K562 (cell line): ENCODE results near the gene CDK5RAP3. TPM values are rescaled to one million over a fixed set of nuclear protein-coding genes. Genes with fewer than 3 reads are reported as not detected.

Source experiments
- ATAC-seq: fragments of 200-7000 bp; cut with Tn5 transposase; 3 replicates; pipeline ENCODE4 v1.9.1; 2020; ENCODE audit warnings: moderate library complexity
- BruUV-seq: library from RNA; stranded (reverse); fragments of 400-500 nt; replicated peaks from 2 replicates; lab custom pipeline; 2021; lab: Mats Ljungman, UMichigan
- CTCF ChIA-PET: fragments of 300-600 bp; formaldehyde crosslinking; extraction: SDS; loops from one replicate; lab custom pipeline; 2021; ENCODE audit warnings: low intra/inter-chr PET ratio; lab: Yijun Ruan, JAX
- POLR2A ChIA-PET: fragments of 300-600, 350-650 bp; sonication (Branson Sonifier 250); formaldehyde crosslinking; extraction: SDS; loops from one replicate; lab custom pipeline; 2021; ENCODE audit warnings: antibody characterized with exemption, inconsistent platforms; lab: Yijun Ruan, JAX
- DNase-seq, 4 experiments: peaks; one replicate each; pipeline versions ENCODE4 v3.0.0 to v3.0.0-alpha.2; 2011 to 2018; ENCODE audit warnings: low spot score in 3 of 4, mixed read lengths in 3 of 4; ENCODE audit errors: extremely low read depth in 1 of 4
- FAIRE-seq: peaks from 2 replicates; lab custom pipeline; 2011; peaks lifted over from hg19 to GRCh38; lab: Jason Lieb, UNC
- H2AFZ ChIP-seq: 2 replicates; pipeline ENCODE4 v1.6.0; 2011; ENCODE audit warnings: low read depth, low read length, control low read depth, inconsistent platforms
- H3K27ac ChIP-seq: fragments of 200-600 bp; 3 replicates; pipeline ENCODE4 v1.8.0; 2011; ENCODE audit warnings: low read depth, mild to moderate bottlenecking, control low read depth, inconsistent platforms, low read length, moderate library complexity, mixed read lengths; ENCODE audit errors: extremely low read depth
- H3K27me3 ChIP-seq, 2 experiments: fragments of 300-600 bp in 1 of 2; 2 replicates in 1 of 2; 3 replicates in 1 of 2; pipeline versions ENCODE4 v1.6.0 to v1.8.0; 2011; ENCODE audit warnings: inconsistent platforms in 2 of 2, low read length in 2 of 2, mild to moderate bottlenecking in 1 of 2, mixed read lengths in 1 of 2, moderate library complexity in 1 of 2; ENCODE audit not compliant: control insufficient read depth in 2 of 2, insufficient read depth in 2 of 2
- H3K36me3 ChIP-seq: fragments of 300-600 bp; 3 replicates; pipeline ENCODE4 v1.8.0; 2011; ENCODE audit warnings: mild to moderate bottlenecking, low read length, inconsistent platforms; ENCODE audit not compliant: control insufficient read depth, insufficient read depth
- H3K4me1 ChIP-seq, 2 experiments: fragments of 200-600 bp in 1 of 2; replicated peaks in 1 of 2; 2 replicates in 1 of 2; 3 replicates in 1 of 2; pipeline versions ENCODE4 v1.5.1 to v1.8.0; 2011; ENCODE audit warnings: inconsistent platforms in 2 of 2, low read length in 2 of 2, mild to moderate bottlenecking in 1 of 2, mixed read lengths in 1 of 2, moderate library complexity in 1 of 2; ENCODE audit not compliant: control insufficient read depth in 2 of 2, insufficient read depth in 2 of 2
- H3K4me2 ChIP-seq: 2 replicates; pipeline ENCODE4 v1.6.1; 2011; ENCODE audit warnings: low read length, control low read depth, inconsistent platforms, mixed read lengths; ENCODE audit not compliant: insufficient read depth
- H3K4me3 ChIP-seq: fragments of 200-600 bp; sonication (generic), shearing (Covaris generic); 2 replicates; pipeline ENCODE4 v1.5.1; 2016; ENCODE audit warnings: control low read depth, inconsistent platforms
- H3K79me2 ChIP-seq: fragments of 200-600 bp; 3 replicates; pipeline ENCODE4 v1.8.0; 2011; ENCODE audit warnings: low read length, inconsistent platforms; ENCODE audit not compliant: control insufficient read depth, insufficient read depth
- H3K9ac ChIP-seq, 2 experiments: 2 replicates each; pipeline versions ENCODE4 v1.6.0 to v1.6.1; 2011; ENCODE audit warnings: low read depth in 2 of 2, low read length in 2 of 2, control low read depth in 1 of 2, inconsistent platforms in 1 of 2, mild to moderate bottlenecking in 1 of 2, mixed read lengths in 1 of 2; ENCODE audit not compliant: insufficient read depth in 1 of 2
- H3K9me1 ChIP-seq: one replicate; pipeline ENCODE4 v1.6.0; 2011; ENCODE audit warnings: inconsistent platforms, mild to moderate bottlenecking, low read length, moderate library complexity; ENCODE audit not compliant: control insufficient read depth, insufficient read depth
- H3K9me3 ChIP-seq: replicated peaks from 2 replicates; pipeline ENCODE4 v1.5.1; 2011; ENCODE audit warnings: low read depth, low read length, inconsistent platforms; ENCODE audit not compliant: control insufficient read depth, insufficient read depth
- H4K20me1 ChIP-seq: replicated peaks from 2 replicates; pipeline ENCODE4 v1.6.1; 2011; ENCODE audit warnings: low read length, inconsistent platforms, mixed read lengths; ENCODE audit not compliant: control insufficient read depth, insufficient read depth
- BMI1 ChIP-seq: fragments of 150-350 bp; IDR thresholded peaks from 2 replicates; pipeline ENCODE4 v1.6.1; 2014; ENCODE audit warnings: low read length
- NFYB ChIP-seq: IDR thresholded peaks from 2 replicates; pipeline ENCODE4 v1.6.1; 2011; ENCODE audit warnings: mild to moderate bottlenecking, moderate library complexity; ENCODE audit not compliant: insufficient read length; ENCODE audit errors: extremely low read depth
- in situ Hi-C: fragments of 300-500 bp; cut with MboI; formaldehyde crosslinking; loops from 4 replicates; pipeline ENCODE4 v1.15.0; 2018; ENCODE audit warnings: inconsistent platforms, mixed read lengths
- intact Hi-C: fragments of 100-400 bp; cut with micrococcal nuclease; formaldehyde crosslinking; loops from 2 replicates; pipeline ENCODE4 v1.14.2; 2022
- polyA plus RNA-seq, 8 experiments: library from polyadenylated mRNA; depleted of rRNA in 4 of 8; stranded (reverse) in 5 of 8; unstranded in 3 of 8; fragments of >200 nt; fragmentation: Nextera tagmentation in 2 of 8; fragmentation: Illumina TruSeq in 1 of 8; extraction: Ambion mirVana in 2 of 8; extraction: Trizol in 1 of 8; gene quantifications; 2 replicates each; pipeline versions ENCODE4 v1.2.1 to v1.2.3, GENCODE V29; 2011 to 2014; ENCODE audit warnings: inconsistent platforms in 1 of 8, missing spikeins in 1 of 8
- total RNA-seq, 7 experiments: library from RNA; depleted of rRNA in 6 of 7; stranded (reverse); fragments of >200 nt in 6 of 7; fragmentation: Illumina TruSeq in 2 of 7; extraction: Trizol in 2 of 7; gene quantifications; 2 replicates each; pipeline versions ENCODE4 v1.2.1 to v1.2.3, GENCODE V29; 2011 to 2021; ENCODE audit warnings: low replicate concordance in 1 of 7
- TF ChIP-seq, protein P1 (sequence below), 2 experiments: fragments of 450-650 bp; formaldehyde crosslinking in 1 of 2; IDR thresholded peaks; 2 replicates each; pipeline versions ENCODE4 v1.4.0 to v1.6.1; 2014 to 2020; ENCODE audit warnings: mild to moderate bottlenecking in 2 of 2, borderline replicate concordance in 1 of 2, low read depth in 1 of 2

CDK5RAP3 gene
- total and polyA plus RNA-seq, 9 of the 15 experiments (the other 6 are each of a cell fraction or from before 2014, with no cell fraction given): 44.2 to 202 (median 91.5) TPM

DNA sequence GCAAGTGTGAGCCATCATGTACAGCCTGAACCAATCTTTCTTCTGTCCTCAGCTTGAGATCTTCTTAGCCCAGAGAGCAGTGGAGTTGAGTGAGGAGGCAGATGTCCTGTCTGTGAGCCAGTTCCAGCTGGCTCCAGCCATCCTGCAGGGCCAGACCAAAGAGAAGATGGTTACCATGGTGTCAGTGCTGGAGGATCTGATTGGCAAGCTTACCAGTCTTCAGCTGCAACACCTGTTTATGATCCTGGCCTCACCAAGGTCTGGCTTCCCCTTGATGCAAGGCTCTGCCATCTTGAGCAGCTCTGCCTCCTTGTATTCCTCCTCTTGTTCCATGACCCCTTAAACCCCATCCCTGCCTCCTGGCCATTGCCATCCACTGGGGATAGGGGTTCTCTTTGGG is 9.6 kb downstream of the CDK5RAP3 start:
- peaks cover 12% of the 10 kb centered on the region; the same call in 1 of the 2 replicates for H4K20me1 ChIP-seq
- no peak overlapping the region for H3K4me2 ChIP-seq
- H3K9ac ChIP-seq: no peak overlapping the region
- no peaks in the 10 kb centered on the region for H3K79me2 ChIP-seq
- ATAC-seq (no peak), DNase-seq (no peak), FAIRE-seq (no peak)
- POLR2A ChIA-PET: interaction anchor here (0.6 to 1.2 kb wide), 6 partner anchors 9 to 142 kb away, joined by 3 to 4 read pairs (median 3); no protein-coding TSS in a partner anchor
- intact Hi-C loops (no loop called here), in situ Hi-C loops (loop anchor here (5.0 kb wide), 1 partner anchor 37 kb away; no protein-coding TSS in a partner anchor)
- no peaks in the 10 kb centered on the region for H3K27me3 ChIP-seq
- H3K4me3 ChIP-seq: no peak overlapping the region
- no peaks in the 10 kb centered on the region for H3K9me3 ChIP-seq
- H3K9me1 ChIP-seq: peaks cover 4% of the 10 kb centered on the region
- no peak overlapping the region for H3K27ac ChIP-seq
- H2AFZ ChIP-seq: no peak overlapping the region
- TF ChIP-seq BMI1 (no peak), NFYB (peak; percentile 12)
- TF ChIP-seq, protein P1, sequence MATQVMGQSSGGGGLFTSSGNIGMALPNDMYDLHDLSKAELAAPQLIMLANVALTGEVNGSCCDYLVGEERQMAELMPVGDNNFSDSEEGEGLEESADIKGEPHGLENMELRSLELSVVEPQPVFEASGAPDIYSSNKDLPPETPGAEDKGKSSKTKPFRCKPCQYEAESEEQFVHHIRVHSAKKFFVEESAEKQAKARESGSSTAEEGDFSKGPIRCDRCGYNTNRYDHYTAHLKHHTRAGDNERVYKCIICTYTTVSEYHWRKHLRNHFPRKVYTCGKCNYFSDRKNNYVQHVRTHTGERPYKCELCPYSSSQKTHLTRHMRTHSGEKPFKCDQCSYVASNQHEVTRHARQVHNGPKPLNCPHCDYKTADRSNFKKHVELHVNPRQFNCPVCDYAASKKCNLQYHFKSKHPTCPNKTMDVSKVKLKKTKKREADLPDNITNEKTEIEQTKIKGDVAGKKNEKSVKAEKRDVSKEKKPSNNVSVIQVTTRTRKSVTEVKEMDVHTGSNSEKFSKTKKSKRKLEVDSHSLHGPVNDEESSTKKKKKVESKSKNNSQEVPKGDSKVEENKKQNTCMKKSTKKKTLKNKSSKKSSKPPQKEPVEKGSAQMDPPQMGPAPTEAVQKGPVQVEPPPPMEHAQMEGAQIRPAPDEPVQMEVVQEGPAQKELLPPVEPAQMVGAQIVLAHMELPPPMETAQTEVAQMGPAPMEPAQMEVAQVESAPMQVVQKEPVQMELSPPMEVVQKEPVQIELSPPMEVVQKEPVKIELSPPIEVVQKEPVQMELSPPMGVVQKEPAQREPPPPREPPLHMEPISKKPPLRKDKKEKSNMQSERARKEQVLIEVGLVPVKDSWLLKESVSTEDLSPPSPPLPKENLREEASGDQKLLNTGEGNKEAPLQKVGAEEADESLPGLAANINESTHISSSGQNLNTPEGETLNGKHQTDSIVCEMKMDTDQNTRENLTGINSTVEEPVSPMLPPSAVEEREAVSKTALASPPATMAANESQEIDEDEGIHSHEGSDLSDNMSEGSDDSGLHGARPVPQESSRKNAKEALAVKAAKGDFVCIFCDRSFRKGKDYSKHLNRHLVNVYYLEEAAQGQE (IDR thresholded peaks at IDR 0.05; ENCODE audit: borderline replicate concordance): 0 out of 2 replicates have a peak, but pooled peaks have one; percentile 10
- TF ChIP-seq, protein P1 (CRISPR knock-in tag; IDR thresholded peaks at IDR 0.05; ENCODE audit: low read depth): no peak
- H3K36me3 ChIP-seq: peaks cover 82% of the 10 kb centered on the region
- BruUV-seq: no TSS peak
- H3K4me1 ChIP-seq: peaks cover 34 to 50% of the 10 kb centered on the region in 2 experiments
- CTCF ChIA-PET: interaction anchor here (0.6 to 0.9 kb wide), 2 partner anchors 38 to 138 kb away, joined by 3 to 6 read pairs; no protein-coding TSS in a partner anchor
